Stimulated activated CD4-positive, alpha-beta T cell treated with anti-CD3 and anti-CD28 coated beads, Interleukin-1b, Interleukin-23, amount 100 ng/mL, for 48 hours (primary cell): ENCODE results near the gene STK17A.

Experiments
- DNase-seq: peaks from one replicate; pipeline ENCODE4 v3.0.0-alpha.2; 2020

Gene STK17A

GRCh38 chr7:43637114-43637806 is 54.4 kb downstream of the STK17A start:
- DNase-seq, result no peak

GRCh38 chr7:43639858-43640491 is 57.1 kb downstream of the STK17A start:
- no peak for DNase-seq

DNA sequence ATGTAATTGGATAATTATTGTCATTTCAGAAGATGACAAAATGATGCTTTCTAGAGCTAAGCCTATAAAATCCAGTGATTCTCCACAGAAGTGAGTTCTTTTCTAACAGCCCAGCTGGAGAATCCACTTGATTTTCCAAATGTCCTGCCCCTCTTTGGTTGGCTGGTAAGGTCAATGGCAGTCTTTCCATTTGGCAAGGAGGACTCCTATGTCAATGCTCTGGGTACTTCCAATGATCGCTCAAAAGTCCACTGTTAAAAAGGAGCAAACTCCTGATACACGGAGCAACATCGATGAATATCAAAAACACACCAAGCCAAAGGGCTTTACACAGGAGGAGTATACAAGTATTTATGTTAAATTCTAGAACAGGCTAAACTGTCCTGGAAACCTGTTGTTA is 57.8 kb downstream of the STK17A start:
- no peak for DNase-seq

DNA sequence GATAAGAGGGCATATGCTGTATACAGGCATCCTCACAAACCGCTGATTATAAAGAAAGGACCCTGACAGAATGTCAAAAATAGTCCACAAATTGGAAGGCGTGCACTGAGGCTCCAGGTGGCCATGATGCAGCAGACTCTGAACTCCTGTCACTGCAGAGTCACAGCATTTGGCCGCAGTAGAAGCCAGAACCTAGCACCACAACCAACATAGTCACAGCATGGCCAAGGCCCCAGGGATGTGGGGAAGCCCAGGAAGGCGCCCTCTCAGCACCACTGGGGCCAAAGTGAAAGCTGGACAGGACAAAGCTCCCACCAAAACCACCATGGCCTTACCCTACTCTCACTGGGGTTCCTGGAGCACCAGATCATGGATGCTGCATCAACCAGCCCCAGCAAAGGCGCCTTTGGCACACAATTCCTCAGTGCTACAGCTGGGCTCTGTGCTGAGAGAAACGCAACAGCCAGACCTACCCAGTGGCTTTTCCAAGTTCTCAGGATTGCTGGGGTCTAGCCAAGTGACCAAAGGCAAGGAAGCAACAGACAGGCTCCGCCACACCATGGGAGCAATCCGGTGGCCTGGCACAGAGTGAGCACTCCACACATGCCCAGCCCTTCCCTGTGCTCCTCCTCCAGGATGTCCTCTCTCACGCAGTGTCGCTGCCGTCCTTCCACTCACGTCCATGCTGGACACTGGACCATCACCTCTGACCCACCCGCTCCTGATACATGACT is 60.2 kb downstream of the STK17A start:
- DNase-seq, result no peak

- no peak for DNase-seq
Measured at GRCh38 chr7:43643846-43644245, 60.9 kb downstream of the STK17A start.

GRCh38 chr7:43645699-43646226 is 62.9 kb downstream of the STK17A start:
- no peak for DNase-seq

GRCh38 chr7:43646603-43647338 is 63.9 kb downstream of the STK17A start:
- no peak for DNase-seq

GRCh38 chr7:43647339-43647672 is 64.4 kb downstream of the STK17A start:
- DNase-seq, result no peak

DNA sequence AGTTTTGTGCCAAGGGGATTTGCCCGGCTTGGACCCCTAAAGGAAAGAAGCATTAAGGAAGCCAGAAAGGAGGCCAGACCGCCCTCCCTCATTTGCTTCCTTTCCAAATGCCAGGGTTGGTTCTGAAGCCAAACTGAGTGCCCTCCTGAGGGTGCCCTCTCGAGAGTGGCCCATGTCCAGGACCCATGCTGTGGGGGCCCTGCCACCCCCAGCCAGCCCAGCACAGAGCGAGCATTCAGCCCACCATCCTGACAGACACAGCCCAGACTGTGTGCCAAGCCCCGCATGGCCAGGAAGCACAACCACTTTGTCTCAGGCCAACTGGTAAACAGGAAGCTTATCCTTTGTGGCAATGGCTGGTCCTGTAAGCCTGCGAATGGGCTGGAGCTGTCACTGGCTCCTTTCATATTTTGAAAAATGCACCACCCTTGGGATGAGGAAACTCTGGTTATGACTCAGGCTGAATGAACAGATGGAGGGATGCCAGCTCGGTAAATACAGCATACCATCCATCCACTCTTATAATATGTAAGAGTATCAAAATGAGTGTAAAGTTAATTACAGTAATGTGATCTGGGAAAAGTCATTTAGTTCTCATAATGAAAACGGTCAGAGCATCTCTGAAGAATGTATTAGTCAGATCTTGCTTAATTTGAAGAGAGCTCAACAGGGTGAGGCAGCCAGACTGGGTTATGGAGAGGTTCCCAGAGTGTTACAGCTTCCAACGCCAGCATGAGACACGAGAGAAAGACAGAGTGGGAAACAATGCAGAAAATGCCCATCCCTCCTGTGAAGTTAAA is 65.0 kb downstream of the STK17A start:
- peak; percentile 75 for DNase-seq

- DNase-seq, result peak; percentile 76
Measured at GRCh38 chr7:43648473-43649406, 65.8 kb downstream of the STK17A start.

GRCh38 chr7:43649755-43650274 is 66.9 kb downstream of the STK17A start:
- peak; percentile 68 for DNase-seq

DNA sequence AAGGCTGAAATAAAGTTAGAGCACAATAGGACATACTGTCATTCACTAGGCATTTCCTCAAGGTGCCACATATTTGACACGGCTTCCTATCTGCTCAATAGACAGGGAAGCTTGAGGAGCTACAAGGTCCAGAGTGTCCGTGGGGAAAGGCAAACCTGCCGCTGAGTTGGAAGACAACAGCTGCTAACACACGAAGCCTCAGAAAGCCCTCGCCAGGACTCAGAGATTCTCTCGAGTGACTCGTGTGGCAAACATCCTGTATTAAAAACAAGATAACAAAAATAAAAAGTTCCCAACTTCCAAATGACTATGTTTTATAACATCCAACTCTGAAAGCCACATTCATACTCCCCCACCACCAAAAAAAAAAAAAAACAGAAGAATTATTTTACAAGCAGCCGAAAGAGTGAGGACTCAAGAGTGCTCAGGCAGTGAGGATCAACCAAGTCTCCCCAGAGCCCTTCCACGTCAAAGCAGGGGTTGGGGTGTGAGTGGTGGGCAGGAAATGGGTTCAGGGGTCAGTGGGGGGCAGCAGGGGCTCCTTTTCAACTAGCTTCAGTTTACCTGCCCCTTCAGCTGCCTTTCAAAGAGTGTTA is 67.6 kb downstream of the STK17A start:
- no peak for DNase-seq

DNA sequence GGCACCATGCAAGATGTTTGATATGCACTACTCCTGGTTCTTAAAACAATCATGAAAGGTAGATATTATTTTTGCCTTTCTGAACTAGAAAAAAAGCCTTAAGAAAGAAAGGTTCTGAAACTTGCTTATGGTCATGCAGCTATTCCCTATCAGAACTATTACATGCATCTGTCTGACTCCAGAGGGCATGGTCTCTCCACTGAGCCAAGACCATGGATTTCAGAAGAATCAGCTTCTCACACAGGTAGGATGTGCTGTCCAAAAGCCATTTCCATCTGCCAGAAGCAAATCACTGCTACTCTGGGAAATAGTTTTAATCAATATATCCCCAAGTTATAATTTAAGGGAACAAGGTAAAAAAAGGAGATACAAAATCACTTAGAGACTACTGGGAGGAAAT is 69.5 kb downstream of the STK17A start:
- no peak for DNase-seq

- DNase-seq, result no peak
Measured at GRCh38 chr7:43653466-43653865, 70.6 kb downstream of the STK17A start.

- no peak for DNase-seq
Measured at GRCh38 chr7:43653891-43654504, 71.1 kb downstream of the STK17A start.

GRCh38 chr7:43655584-43655983 is 72.7 kb downstream of the STK17A start:
- no peak for DNase-seq

GRCh38 chr7:43656997-43657396 is 74.1 kb downstream of the STK17A start:
- DNase-seq, result no peak

- DNase-seq, result peak; percentile 73
Measured at GRCh38 chr7:43658718-43659548, 76.0 kb downstream of the STK17A start.

DNA sequence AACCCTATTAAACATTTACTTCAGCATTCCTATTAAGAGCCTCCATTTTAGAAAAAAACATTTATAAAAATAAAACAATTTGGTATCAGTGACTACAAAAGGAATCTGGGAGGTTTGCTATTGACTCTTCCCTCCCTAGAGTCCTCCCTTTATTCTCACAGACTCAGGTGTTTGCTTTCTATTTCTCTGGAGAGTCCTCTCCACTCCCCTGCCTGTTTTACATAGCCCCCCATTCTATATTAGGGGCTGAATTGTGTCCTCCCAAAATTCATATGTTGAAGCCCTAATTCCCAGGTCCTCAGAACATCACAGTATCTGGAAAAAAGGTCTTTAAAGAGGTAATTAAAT is 76.6 kb downstream of the STK17A start:
- no peak for DNase-seq
